ENCODE measurements around the gene TSPO2.

DNA sequence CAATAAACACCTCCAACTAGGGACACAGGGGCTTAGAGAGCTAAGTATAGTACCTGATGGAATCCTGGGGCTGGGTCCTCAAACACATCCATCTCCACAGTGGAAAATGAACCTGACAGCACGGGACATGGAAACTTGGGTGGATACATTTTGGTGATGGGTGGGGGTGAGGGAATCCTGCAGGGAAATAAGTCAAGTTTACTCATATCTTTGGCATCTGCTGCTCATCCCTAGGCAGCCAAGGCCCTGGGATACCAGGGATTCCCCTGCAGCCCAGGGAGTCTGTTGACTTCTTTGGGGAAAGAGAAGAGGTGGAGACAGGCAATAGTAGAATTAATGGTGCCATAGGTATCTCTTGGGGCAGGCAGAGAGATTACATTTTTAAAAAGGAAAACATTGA, 17.3 kb downstream of the TSPO2 start:
- no peak for TF ChIP-seq ZFP3 (CRISPR knock-in tag; IDR thresholded peaks at IDR 0.05)
- TF ChIP-seq ESRRG (CRISPR knock-in tag; IDR thresholded peaks at IDR 0.05), result no peak
- no peak for TF ChIP-seq ARNTL (CRISPR knock-in tag; IDR thresholded peaks at IDR 0.05; ENCODE audit: borderline replicate concordance, low read depth)
- TF ChIP-seq, protein P1, sequence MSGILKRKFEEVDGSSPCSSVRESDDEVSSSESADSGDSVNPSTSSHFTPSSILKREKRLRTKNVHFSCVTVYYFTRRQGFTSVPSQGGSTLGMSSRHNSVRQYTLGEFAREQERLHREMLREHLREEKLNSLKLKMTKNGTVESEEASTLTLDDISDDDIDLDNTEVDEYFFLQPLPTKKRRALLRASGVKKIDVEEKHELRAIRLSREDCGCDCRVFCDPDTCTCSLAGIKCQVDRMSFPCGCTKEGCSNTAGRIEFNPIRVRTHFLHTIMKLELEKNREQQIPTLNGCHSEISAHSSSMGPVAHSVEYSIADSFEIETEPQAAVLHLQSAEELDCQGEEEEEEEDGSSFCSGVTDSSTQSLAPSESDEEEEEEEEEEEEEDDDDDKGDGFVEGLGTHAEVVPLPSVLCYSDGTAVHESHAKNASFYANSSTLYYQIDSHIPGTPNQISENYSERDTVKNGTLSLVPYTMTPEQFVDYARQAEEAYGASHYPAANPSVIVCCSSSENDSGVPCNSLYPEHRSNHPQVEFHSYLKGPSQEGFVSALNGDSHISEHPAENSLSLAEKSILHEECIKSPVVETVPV (CRISPR knock-in tag; IDR thresholded peaks at IDR 0.05), result no peak
- TF ChIP-seq, protein P2, sequence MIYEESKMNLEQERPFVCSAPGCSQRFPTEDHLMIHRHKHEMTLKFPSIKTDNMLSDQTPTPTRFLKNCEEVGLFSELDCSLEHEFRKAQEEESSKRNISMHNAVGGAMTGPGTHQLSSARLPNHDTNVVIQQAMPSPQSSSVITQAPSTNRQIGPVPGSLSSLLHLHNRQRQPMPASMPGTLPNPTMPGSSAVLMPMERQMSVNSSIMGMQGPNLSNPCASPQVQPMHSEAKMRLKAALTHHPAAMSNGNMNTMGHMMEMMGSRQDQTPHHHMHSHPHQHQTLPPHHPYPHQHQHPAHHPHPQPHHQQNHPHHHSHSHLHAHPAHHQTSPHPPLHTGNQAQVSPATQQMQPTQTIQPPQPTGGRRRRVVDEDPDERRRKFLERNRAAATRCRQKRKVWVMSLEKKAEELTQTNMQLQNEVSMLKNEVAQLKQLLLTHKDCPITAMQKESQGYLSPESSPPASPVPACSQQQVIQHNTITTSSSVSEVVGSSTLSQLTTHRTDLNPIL (CRISPR knock-in tag; IDR thresholded peaks at IDR 0.05; ENCODE audit: low read depth), result no peak
